GM21447 (cell line): ENCODE measurements around the gene MLH3.
"Not testable (repeated sequence)": the region's sequence is repeated elsewhere in the genome, so short reads cannot be mapped to it uniquely, and the experiment has no call there.

ENCODE experiments used
- ATAC-seq: cut with Tn5 transposase; IDR thresholded peaks from one replicate; pipeline ENCODE4 v1.9.1; 2021; ENCODE audit not compliant: unreplicated experiment

Gene MLH3

DNA sequence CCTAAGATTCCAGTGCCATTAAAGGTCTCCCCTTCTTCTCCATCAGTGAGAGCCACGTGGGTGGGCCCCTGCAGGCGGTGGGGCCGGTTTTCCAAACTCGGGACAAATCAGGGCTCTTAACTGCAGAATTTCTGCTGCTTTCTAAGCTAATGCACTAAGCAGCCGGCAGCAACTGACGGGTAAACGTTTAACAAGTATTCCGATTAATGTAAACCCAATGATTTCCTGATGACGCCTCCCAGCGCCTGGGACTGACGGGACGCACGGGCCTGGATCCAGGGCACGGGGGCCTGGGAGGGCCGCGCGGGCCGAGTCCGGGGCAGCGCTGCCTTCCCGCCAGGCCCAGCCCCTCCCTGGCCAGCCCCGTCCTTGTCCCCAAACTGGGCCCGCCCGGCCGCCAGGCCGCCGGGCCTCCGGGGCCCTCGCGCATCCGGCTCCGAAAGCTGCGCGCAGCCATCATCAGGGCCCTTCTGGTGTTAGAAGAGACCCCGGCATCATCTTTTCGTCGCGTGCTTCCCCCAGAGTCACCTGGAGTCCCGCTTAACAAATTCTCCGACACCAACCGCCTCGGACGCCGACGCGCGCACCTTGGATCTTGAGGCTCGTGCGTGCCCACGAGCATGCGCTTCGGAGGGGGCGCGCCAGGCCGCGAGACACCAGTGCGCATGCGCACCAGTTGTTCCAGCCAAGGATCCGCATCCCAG, at the start of gene MLH3:
Gene MLH3, minus strand, starts transcription at position 616 of the 704 bp plus-strand sequence. CDS start 1,812 bp downstream, outside the sequence.
- ATAC-seq = peak; percentile 75

- no peak for ATAC-seq
These were observed 47.4 kb upstream of the MLH3 start for GRCh38 chr14:75098682-75099081.

DNA sequence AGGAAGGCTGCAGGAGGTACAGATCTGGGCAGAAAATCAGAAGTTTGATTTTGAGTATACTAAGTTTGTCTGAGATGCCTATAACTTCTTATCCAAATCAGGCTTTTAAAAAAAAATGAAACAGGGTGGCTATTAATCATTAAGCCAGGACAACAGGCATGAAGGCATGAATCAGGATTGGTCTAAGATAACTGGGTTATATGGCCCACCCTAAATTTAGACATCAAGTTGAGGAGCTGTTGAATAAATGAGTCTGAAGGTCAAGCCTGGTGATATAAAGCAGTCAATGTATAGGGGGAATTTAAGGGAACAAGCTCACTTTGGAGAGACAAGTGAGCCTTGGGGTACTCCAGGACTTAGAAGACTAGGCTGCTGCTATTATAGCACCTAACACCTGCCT, 46.9 kb upstream of the MLH3 start:
- ATAC-seq = no peak

- ATAC-seq = no peak
These were observed 45.7 kb upstream of the MLH3 start for GRCh38 chr14:75096959-75097358.

DNA sequence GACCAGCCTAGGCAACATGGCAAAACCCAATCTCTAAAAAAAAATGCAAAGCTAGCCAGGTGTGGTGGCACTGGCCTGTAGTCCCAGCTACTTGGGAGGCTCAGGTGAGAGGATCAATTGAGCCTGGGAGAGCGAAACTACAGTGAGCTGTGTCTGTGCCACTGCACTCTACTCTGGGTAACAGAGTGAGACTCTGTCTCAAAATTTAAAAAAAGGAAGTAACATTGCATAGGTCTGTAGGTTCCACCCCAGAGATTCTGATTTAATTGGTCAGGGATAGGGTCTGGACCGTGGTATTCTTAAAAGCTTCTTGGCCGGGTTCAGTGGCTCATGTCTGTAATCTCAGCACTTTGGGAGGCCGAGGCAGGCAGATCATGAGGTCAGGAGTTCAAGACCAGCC, 44.4 kb upstream of the MLH3 start:
- no peak for ATAC-seq

DNA sequence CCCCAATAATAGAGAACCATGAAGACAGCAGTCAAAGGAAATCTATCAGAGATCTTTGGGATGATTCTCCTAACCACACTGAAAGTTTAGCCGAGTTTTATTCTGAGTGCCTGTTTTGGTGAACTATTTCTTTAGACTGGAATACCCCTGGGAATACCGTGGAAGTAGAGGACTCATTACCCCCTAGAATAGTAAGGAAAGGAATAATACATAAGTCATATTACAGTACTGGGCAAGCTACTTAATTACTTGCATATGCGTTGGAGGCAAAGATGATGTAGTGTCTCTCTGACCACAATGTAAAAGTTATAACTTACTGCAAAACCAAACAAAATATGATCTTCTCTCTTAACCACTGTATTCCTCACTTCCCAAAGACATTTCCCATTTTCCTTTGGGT, 43.6 kb upstream of the MLH3 start:
- ATAC-seq = no peak

DNA sequence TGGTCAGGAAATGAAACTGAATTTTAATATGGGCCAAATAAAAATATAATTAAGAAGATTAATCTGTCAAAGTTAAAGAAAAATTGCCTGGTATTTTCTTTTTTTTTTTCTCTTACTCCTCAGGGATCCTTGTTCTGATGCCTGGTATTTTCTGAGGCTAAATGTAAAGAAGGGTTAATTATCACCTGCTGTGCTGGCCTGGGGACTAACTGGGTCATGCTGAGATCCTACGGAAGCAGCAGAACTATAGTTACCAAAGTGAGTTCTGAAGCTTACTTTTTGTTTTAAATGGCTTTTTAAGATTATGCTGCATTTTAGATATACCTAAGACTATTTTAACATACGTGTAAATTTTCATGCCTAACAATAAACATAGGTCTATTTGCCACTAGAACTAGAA, 41.4 kb upstream of the MLH3 start:
- ATAC-seq = no peak

DNA sequence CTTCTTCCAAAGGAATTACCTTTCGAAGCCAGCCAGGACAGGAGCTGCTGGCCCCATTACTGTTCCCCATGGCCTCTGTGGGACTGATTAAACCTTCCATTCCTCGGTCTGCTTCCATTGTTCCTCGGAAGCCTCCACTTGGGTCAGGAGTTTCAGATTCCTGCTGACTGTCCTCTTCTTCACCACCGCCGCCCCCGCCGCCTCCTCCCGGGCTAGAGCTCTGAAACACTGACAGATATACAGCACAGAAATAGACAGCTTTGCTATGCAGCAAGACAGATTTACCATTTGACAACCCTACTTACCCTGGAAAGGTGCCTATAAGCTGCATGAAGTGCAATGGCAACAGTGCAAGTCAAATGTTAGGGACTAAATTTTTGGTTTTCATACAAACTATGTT, 40.0 kb upstream of the MLH3 start:
- no peak for ATAC-seq

DNA sequence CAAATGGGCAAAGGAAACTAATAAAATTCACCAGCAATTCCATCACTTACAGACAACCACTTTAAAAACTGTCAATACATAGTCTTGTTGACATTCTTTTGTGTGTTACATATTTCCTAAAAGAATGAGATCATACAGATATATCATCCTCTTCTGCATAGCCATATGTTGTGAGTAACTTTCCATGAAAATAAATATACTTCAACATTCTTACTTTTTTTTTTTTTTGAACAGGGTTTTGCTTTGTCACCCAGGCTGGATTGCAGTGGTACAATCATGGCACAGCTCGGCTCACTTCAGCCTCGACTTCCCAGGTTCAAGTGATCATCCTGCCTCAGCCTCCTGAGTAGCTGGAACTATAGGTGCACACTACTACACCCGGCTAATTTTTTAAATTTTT, 39.1 kb upstream of the MLH3 start:
- ATAC-seq = no peak

DNA sequence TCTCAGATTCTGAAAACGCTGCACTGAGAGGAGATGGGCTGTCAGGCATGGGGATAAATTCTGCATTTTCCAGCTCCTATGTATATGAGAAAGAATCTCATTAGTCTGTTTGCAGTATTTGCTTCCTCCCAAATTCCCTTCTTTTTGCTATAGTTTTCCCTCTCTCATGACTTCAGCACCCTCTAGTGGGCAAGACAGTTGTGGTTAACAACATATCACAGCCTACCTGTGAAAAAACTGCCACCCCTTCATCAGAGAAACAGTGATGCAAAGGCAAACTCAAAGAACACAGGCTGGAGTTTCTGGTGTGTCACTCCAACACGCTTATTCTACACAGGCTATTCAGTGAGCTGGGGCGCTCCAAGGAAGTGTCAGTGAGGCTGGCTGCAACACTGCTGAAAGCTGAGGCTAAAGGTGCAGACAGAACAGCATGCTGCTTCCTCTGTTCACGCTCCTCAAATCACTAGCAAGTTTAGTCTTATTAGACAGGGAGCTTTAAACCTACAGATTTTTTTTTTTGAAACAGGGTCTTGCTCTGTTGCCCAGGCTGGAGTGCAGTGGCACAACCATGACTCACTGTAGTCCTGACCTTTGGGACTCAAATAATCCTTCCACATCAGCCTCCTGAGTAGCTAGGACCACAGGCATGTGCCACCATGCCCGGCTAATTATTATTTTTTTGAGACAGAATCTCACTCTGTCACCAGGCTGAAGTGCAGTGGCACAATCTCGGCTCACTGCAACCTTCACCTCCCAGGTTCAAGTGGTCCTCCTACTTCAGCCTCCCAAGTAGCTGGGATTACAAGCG, 37.5 kb upstream of the MLH3 start:
- no peak for ATAC-seq

DNA sequence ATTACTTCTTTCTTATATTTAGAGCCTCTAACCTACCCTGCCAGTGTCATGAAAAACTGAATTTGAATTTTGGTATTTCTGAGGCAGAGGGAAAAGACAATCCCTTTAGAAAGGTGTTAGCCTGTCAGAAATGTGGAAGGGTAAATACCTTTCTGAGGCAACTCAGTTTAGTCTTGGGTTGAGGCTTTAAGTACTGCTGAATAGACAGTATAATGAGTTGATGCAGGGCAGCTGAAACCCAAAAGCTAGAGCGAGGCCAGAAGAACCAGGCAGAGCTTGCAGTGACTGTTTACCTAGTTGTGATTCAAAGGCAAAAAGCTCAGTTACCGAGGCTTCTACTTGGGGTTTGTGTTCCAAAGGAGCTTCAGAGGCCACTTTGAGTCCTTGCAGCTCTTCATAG, 36.9 kb upstream of the MLH3 start:
- no peak for ATAC-seq

DNA sequence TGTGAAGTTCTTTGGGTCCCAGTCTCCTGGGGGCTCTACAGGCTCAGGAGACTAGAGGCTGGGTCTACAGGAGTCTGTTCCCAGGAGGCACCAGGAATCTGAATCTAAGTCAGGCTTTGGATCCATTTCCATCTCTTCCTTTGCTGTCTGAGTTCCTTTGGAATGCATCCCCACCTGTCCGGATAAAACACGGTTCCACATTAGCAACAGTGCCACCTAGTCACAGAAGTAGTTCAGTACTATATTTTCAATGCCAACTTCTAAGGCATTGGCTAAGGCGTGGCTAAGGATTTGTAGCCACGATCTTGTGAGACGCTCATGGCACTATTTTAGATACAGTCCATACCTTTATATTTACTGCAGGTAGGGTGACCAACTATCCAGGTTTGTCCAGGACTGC, 33.2 kb upstream of the MLH3 start:
- no peak for ATAC-seq

- no peak for ATAC-seq
These were observed 32.0 kb upstream of the MLH3 start for GRCh38 chr14:75083271-75083670.

DNA sequence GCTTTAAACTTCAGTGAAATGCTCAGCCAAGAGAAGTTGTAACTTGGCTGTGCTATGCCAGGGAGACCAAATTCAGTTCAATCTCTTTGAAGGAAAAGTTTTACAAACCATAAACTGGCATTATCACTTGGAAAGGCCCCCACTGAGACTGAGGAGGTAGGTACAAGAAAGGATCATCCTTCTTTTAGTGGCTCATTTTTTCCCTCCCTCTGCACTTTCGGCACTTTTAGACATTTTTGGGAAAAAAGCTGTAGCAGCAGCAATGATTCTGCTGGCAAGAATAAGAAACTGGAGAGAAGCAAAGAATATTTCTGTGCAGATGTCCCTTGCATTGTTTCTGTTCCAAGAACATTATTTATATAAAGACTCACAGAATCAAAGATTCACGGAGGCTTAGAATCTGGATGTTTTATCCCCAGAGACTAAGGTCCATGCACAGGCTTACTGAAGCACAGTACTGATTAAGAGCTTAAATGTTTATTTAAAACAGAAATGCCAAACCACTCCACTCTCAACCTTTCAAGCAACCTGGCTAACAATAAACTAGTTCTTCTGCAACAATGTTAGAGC, 30.5 kb upstream of the MLH3 start:
- ATAC-seq = no peak

DNA sequence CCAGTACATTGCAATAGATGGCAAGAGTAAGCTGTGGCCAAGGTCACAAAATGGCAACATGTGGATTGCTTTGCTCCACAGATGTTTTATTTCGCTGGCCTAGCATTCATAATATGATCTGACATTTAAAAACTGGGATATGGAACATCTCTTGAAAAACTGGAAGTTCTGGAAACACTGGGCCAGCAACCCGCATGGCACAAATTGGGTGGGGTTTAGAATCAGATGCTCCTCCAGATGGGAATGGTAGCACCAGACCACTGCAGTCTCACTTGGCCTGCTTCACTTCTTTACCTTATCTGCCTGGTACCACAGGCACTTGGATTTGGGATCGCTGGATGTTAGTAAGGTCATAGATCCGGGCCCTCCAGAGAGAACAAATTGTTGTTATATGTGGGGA, 28.3 kb upstream of the MLH3 start:
- no peak for ATAC-seq

- ATAC-seq = no peak
These were observed 26.5 kb upstream of the MLH3 start for GRCh38 chr14:75077794-75078193.

DNA sequence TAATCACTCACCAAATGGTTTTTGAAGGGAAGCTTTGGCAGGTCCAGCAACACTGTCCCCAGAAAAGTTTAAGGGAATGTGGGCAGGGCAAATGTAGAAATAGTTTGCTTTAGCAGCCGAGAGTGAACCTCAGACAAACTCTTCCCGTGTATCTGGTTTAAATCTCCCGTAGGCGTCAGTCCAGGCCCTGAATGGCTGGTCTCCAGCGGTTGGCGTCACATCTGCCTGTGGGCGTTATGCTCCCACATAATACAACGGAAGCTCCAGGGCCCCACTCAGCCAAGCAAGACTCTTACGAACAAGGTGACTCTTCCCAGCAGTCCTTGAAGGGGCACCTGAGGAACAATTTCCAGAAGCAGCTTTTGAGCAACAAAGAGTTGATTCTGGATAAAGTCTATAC, 19.1 kb upstream of the MLH3 start:
- no peak for ATAC-seq

GRCh38 chr14:75069811-75070145, 18.5 kb upstream of the MLH3 start:
- no peak for ATAC-seq

GRCh38 chr14:75069121-75069810, 18.0 kb upstream of the MLH3 start, which contains the start of gene ZC2HC1C:
TSS of gene ZC2HC1C (plus strand) at chr14:75069641. CDS start at chr14:75070574, 933 bp downstream.
- peak; percentile 75 for ATAC-seq

- no peak for ATAC-seq
These were observed 17.2 kb upstream of the MLH3 start for GRCh38 chr14:75068294-75069120.

DNA sequence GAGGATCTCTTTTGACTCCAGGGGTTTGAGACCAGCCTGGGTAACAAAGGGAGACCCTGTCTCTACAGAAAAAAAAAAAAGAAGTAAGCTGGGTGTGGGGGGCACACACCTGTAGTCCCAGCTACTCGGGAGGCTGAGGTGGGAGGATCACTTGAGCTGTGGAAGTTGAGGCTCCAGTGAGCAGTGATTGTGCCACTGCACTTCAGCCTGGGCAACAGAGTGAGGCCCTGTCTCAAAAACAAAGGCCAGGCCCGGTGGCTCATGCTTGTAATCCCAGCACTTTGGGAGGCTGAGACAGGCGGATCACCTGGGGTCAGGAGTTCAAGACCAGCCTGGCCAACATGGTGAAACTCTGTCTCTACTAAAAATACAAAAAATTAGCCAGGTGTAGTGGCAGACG, 16.5 kb upstream of the MLH3 start:
- not testable (repeated sequence) for ATAC-seq
